Measurements from ENCODE around the gene PIEZO2. TPM values are rescaled to one million over a fixed set of nuclear protein-coding genes. Genes with fewer than 3 reads are reported as not detected.

PIEZO2 gene
- total RNA-seq, 1 donor from 2014 or later: 3.1 TPM

DNA sequence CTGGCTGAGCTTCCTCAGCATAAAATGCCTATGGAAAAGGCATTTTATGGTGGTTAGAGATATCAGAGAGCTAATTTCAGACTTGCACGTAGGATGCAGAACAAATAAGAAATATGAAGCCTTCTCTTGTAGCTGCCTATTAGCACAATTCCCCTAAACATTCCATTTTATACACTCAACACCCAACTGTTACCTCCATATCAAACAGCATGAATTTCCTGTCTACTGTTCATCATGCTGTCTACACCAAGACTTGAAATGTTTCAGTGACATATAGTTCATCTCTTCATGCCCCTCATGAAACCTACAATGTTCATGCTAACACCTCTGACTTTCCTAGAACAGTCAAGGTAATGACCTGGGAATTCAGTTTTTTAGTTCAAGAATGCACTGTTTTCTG is 249.9 kb downstream of the PIEZO2 start:
- no peak for DNase-seq (ENCODE audit: low spot score)

DNA sequence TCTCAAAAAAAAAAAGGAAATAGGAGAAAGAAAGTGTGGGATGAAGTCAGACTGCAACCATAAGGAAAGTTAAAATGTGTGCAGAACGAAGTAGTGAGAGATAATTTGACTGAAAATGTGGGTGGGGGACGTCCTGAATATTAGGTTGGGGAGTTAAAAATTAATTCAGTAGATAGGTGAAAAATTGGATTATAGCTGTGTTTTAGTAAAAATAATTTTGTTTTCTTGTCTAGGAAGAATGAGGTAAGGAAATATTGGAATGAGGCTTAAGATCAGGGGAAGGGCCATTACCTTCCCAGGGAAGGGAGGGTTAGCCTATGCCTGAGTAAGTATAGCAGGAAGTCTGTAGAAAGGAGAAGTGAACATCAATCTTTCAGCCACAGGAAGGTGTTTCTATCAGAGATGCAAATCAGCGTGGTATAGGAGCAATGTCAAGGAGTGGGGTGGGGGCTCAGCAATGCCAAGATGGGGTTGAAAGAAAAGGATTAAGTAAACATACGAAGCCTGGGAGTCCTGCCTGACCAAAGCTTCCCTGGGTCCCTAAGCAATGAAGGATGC is 250.9 kb downstream of the PIEZO2 start:
- DNase-seq (ENCODE audit: low spot score): no peak

GRCh38 chr18:10896851-10897250 is 252.5 kb downstream of the PIEZO2 start:
- no peak for DNase-seq (ENCODE audit: low spot score)

GRCh38 chr18:10895976-10896375 is 253.4 kb downstream of the PIEZO2 start:
- DNase-seq (ENCODE audit: low spot score): no peak

- DNase-seq (ENCODE audit: low spot score): no peak
These were observed 254.9 kb downstream of the PIEZO2 start for GRCh38 chr18:10894501-10894900.

GRCh38 chr18:10893761-10894160 is 255.6 kb downstream of the PIEZO2 start:
- DNase-seq (ENCODE audit: low spot score): no peak

GRCh38 chr18:10893196-10893595 is 256.2 kb downstream of the PIEZO2 start:
- DNase-seq (ENCODE audit: low spot score): no peak

DNA sequence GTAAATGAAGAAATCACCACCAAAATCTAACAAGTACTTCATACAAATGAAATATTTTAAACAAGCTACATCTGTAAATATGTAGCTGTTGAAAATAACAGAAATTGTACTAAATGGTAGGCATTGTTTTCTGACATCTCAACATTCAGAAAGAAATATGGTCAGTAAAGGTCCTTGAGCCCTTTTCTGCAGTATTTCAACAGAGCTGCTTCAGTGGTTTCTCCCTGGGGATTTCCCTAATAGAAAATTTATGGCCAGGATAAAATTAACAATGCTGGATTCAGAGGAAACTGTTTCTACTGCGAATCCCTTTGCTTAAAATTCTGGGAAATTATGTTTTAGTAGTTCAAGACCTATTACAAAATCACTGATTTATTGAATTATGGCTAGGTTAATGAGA is 256.6 kb downstream of the PIEZO2 start:
- DNase-seq (ENCODE audit: low spot score): no peak

GRCh38 chr18:10890022-10890421 is 259.3 kb downstream of the PIEZO2 start:
- DNase-seq (ENCODE audit: low spot score): no peak

DNA sequence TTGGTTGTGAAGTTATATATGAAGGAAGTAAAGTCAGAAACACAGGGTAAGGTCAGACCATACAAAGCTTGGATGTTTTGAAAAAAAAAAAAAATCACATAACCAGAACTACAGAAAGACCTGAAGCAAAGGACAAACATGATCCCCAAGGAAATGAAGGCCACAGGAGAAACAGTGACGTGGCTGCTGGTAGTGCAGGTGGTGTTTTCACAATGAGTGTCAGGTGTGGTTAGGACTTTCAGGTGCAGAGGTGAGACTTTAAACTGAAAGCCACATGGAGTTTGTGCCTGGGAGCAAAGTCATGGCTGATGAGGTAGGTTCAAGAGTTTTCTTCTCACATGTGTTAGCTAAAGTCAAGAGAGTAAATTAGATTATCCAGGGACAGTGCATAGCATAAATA is 270.7 kb downstream of the PIEZO2 start:
- no peak for DNase-seq (ENCODE audit: low spot score)

DNA sequence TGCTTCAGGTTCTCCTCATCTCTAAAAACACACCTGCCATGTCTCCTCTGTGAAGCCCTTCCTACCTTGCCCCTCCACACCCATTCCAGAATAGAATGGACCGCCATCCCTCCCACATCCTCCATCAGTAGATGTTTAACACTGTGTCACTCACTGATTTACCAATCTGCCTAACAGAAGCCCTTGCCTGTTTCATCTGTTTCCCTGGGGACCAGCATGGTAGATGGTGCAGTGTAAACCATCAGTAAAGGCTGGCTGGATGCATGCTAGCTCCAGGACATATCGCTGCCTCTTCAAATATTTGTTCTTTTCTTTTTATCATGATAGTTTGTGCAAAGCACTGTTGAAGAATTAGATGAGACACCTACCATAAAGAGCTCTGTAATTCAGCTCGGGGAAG is 271.4 kb downstream of the PIEZO2 start:
- DNase-seq (ENCODE audit: low spot score): no peak

GRCh38 chr18:10875811-10876210 is 273.6 kb downstream of the PIEZO2 start:
- no peak for DNase-seq (ENCODE audit: low spot score)

- DNase-seq (ENCODE audit: low spot score): no peak
These were observed 277.1 kb downstream of the PIEZO2 start for GRCh38 chr18:10872304-10872703.

DNA sequence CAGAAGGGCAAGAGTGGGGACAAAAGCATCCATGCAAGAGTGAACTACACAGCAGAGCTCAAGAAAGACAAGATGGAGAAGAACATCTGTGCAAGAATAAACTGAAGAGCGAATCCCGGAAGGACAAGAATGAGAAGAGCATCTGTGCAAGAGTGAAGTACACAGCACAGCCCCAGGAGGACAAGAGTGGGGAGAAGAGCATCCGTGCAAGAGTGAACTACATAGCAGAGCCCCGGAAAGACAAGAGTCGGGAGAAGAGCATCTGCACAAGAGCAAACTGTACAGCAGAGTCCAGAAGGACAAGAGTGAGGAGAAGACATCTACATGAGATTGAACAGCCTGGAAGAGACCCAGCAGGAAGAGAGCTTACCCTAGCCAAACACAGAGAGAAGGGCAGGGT is 284.6 kb downstream of the PIEZO2 start:
- no peak for DNase-seq (ENCODE audit: low spot score)

GRCh38 chr18:10863026-10863425 is 286.3 kb downstream of the PIEZO2 start:
- DNase-seq (ENCODE audit: low spot score): no peak

- no peak for DNase-seq (ENCODE audit: low spot score)
These were observed 288.4 kb downstream of the PIEZO2 start for GRCh38 chr18:10860928-10861327.

GRCh38 chr18:10860382-10860781 is 289.0 kb downstream of the PIEZO2 start:
- no peak for DNase-seq (ENCODE audit: low spot score)

GRCh38 chr18:10858477-10858876 is 290.9 kb downstream of the PIEZO2 start:
- no peak for DNase-seq (ENCODE audit: low spot score)

DNA sequence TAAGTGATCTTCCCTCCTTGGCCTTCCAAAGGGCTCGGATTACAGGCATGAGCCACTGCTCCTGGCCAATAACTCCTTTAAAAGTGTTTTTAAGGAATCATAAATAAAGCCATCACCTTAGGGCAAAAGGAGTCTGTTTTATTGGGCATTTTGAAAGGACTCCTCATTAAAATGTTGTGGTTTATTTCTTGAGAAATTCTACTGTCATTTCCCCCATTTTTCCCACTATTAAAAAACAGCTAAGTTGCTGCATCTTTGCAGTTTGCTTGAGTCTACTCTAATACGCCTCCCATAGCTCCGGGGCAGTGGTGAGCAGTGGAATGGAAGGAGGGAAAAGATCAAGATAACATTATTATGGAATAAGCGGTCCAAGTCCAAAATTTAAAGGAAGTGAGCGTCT is 293.2 kb downstream of the PIEZO2 start:
- DNase-seq (ENCODE audit: low spot score): no peak

DNA sequence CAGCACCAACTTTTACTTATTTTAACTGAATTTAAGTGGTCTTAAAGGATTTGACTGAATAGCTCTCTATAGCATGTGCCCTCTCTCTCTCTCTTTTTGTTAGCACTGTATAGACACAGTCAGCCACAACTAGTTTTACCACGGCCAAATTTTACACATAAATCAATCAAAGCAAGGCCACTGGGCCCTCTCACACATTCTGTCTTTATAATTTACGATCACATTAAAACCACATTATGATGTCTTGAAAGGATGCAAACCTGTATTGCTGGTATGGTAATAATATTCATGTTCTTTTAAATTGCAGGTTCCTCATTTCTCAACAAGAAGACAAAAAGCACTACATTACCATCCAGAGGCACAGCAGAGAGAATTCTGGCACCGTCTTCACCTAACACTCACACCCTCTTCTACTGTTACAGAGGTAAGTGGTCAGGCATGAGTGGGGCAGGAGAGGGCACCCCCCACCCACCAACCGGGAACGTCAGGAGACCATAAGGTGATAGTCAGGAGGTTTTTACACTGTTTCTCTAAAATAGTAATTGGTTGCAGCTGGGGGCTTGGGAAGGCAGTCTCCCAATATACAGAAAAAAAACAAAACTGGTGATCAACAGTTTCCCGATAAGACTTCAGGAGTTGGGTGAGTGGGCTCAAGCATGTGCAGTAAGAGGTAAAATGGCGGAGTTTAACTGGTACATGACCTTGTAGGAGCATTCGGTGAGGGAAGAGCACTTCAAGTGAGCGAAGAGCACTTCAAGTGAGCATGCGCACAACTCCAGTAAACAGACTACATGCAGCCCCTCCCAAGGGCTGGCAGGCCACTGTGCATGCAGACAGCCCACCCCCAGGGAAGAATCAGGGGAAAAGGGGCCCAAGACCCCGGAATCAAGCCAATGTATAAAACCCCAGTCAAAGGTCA is 296.7 kb downstream of the PIEZO2 start:
- DNase-seq (ENCODE audit: low spot score): no peak

GRCh38 chr18:10851824-10852319 is 297.5 kb downstream of the PIEZO2 start:
- no peak for DNase-seq (ENCODE audit: low spot score)

GRCh38 chr18:10850840-10851239 is 298.5 kb downstream of the PIEZO2 start:
- DNase-seq (ENCODE audit: low spot score): no peak

GRCh38 chr18:10850216-10850615 is 299.2 kb downstream of the PIEZO2 start:
- no peak for DNase-seq (ENCODE audit: low spot score)

All from mesenteric fat pad (tissue), 1 donor.